Transverse colon (tissue), 4 donors: Measurements from ENCODE around the gene PDCL3. TPM values are rescaled to one million over a fixed set of nuclear protein-coding genes. Genes with fewer than 3 reads are reported as not detected.

Source experiments
- DNase-seq: peaks from one replicate; pipeline ENCODE4 v3.0.0-alpha.2; 2019
- H3K27ac ChIP-seq, 4 donors: fragments of 200-600 bp; sonication (generic); 2 replicates each; pipeline ENCODE4 v1.5.1; 2016 to 2018; ENCODE audit warnings: inconsistent platforms in 4 of 4
- H3K27me3 ChIP-seq: fragments of 200-600 bp; sonication (generic); 2 replicates; pipeline ENCODE4 v1.5.1; 2017; ENCODE audit warnings: inconsistent platforms
- H3K36me3 ChIP-seq, 4 donors: fragments of 200-600 bp; sonication (generic); 2 replicates each; pipeline ENCODE4 v1.5.1; 2017 to 2019; ENCODE audit warnings: inconsistent platforms in 4 of 4
- H3K4me1 ChIP-seq, 4 donors: fragments of 200-600 bp; sonication (generic); 2 replicates each; pipeline ENCODE4 v1.5.1; 2017 to 2020; ENCODE audit warnings: inconsistent platforms in 4 of 4
- H3K4me3 ChIP-seq, 4 donors: fragments of 200-600 bp; sonication (generic); 1 replicate in 1 of 4; 2 replicates in 3 of 4; pipeline versions ENCODE4 v1.5.1 to v1.6.1; 2017 to 2019; ENCODE audit warnings: inconsistent platforms in 4 of 4
- H3K9me3 ChIP-seq, 2 donors: fragments of 200-600 bp; sonication (generic); 2 replicates each; pipeline ENCODE4 v1.5.1; 2017 to 2019; ENCODE audit warnings: inconsistent platforms in 2 of 2
- CTCF ChIP-seq, 5 experiments: fragments of 200-600 bp in 3 of 5; fragments of 450-650 bp in 2 of 5; sonication (generic) in 3 of 5; IDR thresholded peaks; 1 replicate in 2 of 5; 2 replicates in 3 of 5; pipeline ENCODE4 v1.5.1; 2016 to 2017; ENCODE audit warnings: antibody characterized with exemption in 5 of 5, inconsistent platforms in 3 of 5, mild to moderate bottlenecking in 2 of 5, moderate library complexity in 1 of 5
- EP300 ChIP-seq: sonication (generic); formaldehyde crosslinking; IDR thresholded peaks from one replicate; pipeline ENCODE4 v1.6.1; 2017; ENCODE audit warnings: antibody characterized with exemption, low read depth
- POLR2A ChIP-seq: fragments of 450-650 bp; IDR thresholded peaks from one replicate; pipeline ENCODE4 v1.6.1; 2016; ENCODE audit warnings: antibody characterized with exemption, mild to moderate bottlenecking, moderate library complexity
- POLR2AphosphoS5 ChIP-seq, 3 donors: sonication (generic); formaldehyde crosslinking; IDR thresholded peaks; one replicate each; pipeline ENCODE4 v1.6.1; 2016; ENCODE audit warnings: antibody characterized with exemption in 3 of 3
- WGBS, 2 donors: methylation state at CpG; one replicate each; pipeline ENCODE4 v1.1.5; 2018; ENCODE audit warnings: low coverage in 1 of 2; 5-methylcytosine and 5-hydroxymethylcytosine counted together
- in situ Hi-C, 4 donors: fragments of 200-750 bp; cut with MboI; loops; one replicate each; pipeline versions ENCODE4 v1.15.0 to v1.15.1; 2017; ENCODE audit warnings: low sequenced_read_pairs in 3 of 4, low pct_ligation_motif_present in 1 of 4, low pct_unique_long_range_greater_than_20kb in 1 of 4
- intact Hi-C: fragments of 100-400 bp; cut with DNase I; formaldehyde crosslinking; loops from one replicate; pipeline ENCODE4 v1.15.1; 2023; ENCODE audit warnings: low total_unique reads
- total RNA-seq, 4 donors: library from RNA; depleted of rRNA; stranded (reverse); fragments of >200 nt; gene quantifications; one replicate each; pipeline ENCODE4 v1.1.0, GENCODE V29; 2016

The PDCL3 gene
- total RNA-seq, result 10 to 100 TPM in 2 of 4 donors, 1 to 10 TPM in 1, not detected in 1; 2.2 to 17.3 (median 15.8) TPM

GRCh38 chr2:100562613-100563406, at the start of gene PDCL3:
PDCL3 (plus strand) TSS chr2:100562993; CDS start chr2:100563068, 75 bp downstream.
- intact Hi-C loops, result loop anchor here (5.0 kb wide), 1 partner anchor 146 kb away; the partner anchor contains the start of gene CHST10
- in situ Hi-C loops, result no loop called here
- Histone ChIP-seq H3K4me1 (peaks cover 0 to 16% (median 11%) of the 10 kb centered on the region in 4 donors), H3K27me3 (no peaks in the 10 kb centered on the region), H3K9me3 (no peaks in the 10 kb centered on the region), H3K36me3 (peaks cover 0 to 8% (median 0%) of the 10 kb centered on the region in 4 donors), H3K27ac (peak within 1 kb of the TSS; percentile 94 to 96 (median 95)), H3K4me3 (peak within 1 kb of the TSS; percentile 63 to 73 (median 66))
- WGBS, 2 donors, result 1 to 7% methylated on average over 5 to 45 of the region's 62 CpGs
- peak; percentile 96 for DNase-seq
- no peak for TF ChIP-seq EP300
- peak; percentile 85 to 94 (median 86) for TF ChIP-seq POLR2AphosphoS5 (IDR thresholded peaks at IDR 0.05)
- peak; percentile 70 for TF ChIP-seq POLR2A
- peak in 1 of 5 experiments; percentile 25 for TF ChIP-seq CTCF (IDR thresholded peaks at IDR 0.05)

- WGBS, 2 donors, result 48% methylated on average over 4 of the region's 4 CpGs; no CpG with 5 or more reads in 1 of the 2 donors
- no peak for TF ChIP-seq EP300
- no peak for TF ChIP-seq CTCF (IDR thresholded peaks at IDR 0.05)
- TF ChIP-seq POLR2AphosphoS5 (IDR thresholded peaks at IDR 0.05), result no peak
- TF ChIP-seq POLR2A, result no peak
- intact Hi-C loops, result no loop called here
These were observed 49.1 kb upstream of the PDCL3 start for GRCh38 chr2:100513650-100514049.

GRCh38 chr2:100517556-100517955, 45.2 kb upstream of the PDCL3 start:
- intact Hi-C loops, result no loop called here
- Histone ChIP-seq H3K9me3 (no peaks in the 10 kb centered on the region), H3K27me3 (no peaks in the 10 kb centered on the region), H3K36me3 (no peaks in the 10 kb centered on the region), H3K4me3 (no peak overlapping the region), H3K27ac (no peak overlapping the region), H3K4me1 (no peaks in the 10 kb centered on the region)
- in situ Hi-C loops, result no loop called here
- TF ChIP-seq POLR2A, result no peak
- no peak for TF ChIP-seq CTCF (IDR thresholded peaks at IDR 0.05)
- TF ChIP-seq POLR2AphosphoS5 (IDR thresholded peaks at IDR 0.05), result no peak
- TF ChIP-seq EP300, result no peak
- DNase-seq, result no peak
- 67 to 77% methylated on average over 1 of the region's 1 CpG for WGBS, 2 donors

More at GRCh38 chr2:100513650-100514049, 49.1 kb upstream of the PDCL3 start:
- no peak for DNase-seq
- Histone ChIP-seq H3K27ac (no peak overlapping the region), H3K4me1 (no peaks in the 10 kb centered on the region), H3K4me3 (no peak overlapping the region), H3K9me3 (no peaks in the 10 kb centered on the region), H3K36me3 (no peaks in the 10 kb centered on the region), H3K27me3 (no peaks in the 10 kb centered on the region)
- in situ Hi-C loops, result no loop called here

- in situ Hi-C loops (no loop called here), intact Hi-C loops (no loop called here)
- Histone ChIP-seq H3K4me3 (no peak overlapping the region), H3K4me1 (no peaks in the 10 kb centered on the region), H3K27ac (no peak overlapping the region), H3K9me3 (no peaks in the 10 kb centered on the region), H3K36me3 (no peaks in the 10 kb centered on the region), H3K27me3 (no peaks in the 10 kb centered on the region)
- DNase-seq, result no peak
- no peak for TF ChIP-seq POLR2A
- TF ChIP-seq EP300, result no peak
- TF ChIP-seq POLR2AphosphoS5 (IDR thresholded peaks at IDR 0.05), result no peak
- WGBS, 2 donors, result 66 to 83% methylated on average over 2 of the region's 2 CpGs
These were observed 44.0 kb upstream of the PDCL3 start for GRCh38 chr2:100518801-100519200.
